Head of caudate nucleus (tissue), 42 donors: ENCODE measurements around the gene PCLO.

ENCODE experiments used
- DNase-seq, 42 donors: peaks; one replicate each; pipeline versions ENCODE4 v3.0.0 to v3.0.0-alpha.2; 2020 to 2021; ENCODE audit warnings: mixed read lengths in 7 of 42
- intact Hi-C: fragments of 100-400 bp; cut with DNase I; formaldehyde crosslinking; loops from one replicate; pipeline ENCODE4 v1.15.0; 2022

Gene PCLO

DNA sequence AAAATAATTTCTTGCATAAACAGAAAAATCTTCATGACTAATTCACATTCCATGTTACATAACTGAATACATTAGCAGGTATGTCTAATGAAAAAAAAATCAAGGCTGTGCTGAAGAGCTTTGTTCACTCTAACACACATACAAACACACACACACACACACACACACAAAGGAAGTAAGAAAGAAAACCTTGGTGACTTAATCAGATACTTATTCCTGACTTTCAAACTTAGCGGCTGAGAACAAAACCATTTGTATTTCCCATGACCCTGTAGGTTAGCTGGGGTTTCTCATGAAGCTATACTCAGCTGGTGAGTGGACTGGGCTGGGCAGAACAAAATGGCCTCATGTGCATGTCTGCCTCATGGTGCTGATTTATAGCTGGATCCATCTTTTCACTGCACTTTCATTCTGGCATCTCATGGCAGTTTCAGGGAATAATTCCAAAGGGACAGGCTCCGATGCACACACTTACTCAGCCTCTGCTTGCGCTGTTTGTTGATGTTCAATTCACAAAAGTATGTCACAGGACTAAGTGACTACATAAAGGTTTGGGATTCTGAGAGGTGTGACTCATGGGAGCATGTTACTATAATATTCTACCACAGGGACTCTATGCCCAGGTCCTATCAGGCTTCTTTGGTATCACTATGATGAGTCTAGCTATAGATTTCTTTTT, 161.2 kb downstream of the PCLO start:
- intact Hi-C loops = no loop called here
- no peak for DNase-seq

DNA sequence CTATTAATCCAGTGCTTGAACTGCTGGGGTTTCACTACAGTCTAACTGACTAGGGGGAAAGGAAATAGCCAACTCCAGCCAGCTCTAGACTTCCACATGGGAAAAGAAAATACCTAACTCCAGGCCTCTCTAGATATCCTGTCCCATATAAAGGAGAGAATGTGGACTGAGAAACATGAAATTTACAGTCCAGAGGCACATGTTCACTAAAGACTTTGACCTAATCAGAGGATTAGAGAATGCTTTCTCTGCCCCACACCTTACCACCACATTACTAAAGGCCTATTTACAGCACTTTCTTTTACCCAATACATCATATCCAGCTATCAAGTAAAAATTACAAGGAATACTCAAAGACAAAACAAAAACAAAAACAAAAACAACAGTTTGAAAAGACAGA, 164.2 kb downstream of the PCLO start:
- intact Hi-C loops = no loop called here
- DNase-seq = no peak

DNA sequence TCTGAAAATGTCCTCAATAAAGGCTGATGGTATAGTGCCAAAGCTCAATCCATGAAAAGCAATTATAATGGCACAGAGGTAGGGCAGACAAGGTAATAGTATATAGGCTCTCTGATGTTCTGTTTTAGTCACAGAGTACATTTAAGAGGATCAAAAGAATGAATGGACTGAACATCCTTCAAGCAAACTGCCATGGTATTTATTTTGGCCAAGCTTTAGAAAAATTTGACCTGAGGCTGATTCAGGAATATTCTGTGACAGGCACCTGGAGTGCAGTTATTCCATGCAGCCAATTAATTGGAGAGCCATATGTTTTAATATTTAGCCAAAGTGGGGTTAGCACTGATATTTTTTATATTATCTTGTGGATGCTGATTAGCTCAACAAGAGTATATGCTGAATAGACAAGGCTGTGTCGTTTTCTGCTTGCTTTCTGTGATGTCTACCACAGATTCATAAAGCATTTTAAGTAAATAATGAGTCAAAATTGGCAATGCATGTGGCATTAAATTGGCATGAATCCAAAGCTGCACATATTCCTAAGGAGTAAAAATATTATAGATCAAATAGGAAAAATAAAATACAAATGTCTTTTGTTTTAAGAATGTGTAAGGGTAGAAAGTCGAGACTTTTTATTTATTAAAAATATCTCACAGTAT, 177.4 kb downstream of the PCLO start:
- intact Hi-C loops = no loop called here
- DNase-seq = no peak

DNA sequence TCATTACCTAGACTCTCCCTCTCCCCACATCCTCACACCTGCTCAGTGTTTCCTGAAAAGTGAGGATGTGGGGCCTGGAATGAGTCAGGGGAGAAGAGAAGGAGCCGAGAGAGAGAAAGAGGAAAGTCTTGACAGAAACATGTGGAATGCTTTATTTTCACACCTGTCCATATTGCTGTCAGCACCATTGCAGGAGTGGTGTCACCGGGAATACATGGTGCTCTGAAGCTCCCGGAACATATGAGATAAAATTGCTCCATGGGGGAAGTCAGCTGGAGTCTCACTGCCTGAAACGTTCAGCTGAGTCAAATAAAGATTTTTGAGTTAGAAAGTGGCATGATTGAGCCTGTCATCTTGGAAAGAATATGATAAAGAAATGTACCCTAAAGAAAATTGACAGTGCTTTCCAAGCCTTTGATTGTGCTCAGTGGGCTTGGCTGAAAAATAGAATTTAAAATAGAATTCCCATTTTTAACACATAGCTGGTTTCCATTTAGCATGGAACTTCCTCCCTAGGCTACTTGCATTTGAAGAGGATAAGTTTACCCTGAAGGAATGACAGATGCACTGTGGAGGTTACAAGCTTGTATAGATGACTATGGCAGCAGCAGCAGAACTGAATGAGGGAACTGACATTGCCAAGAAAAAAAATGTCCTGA, 182.4 kb downstream of the PCLO start:
- intact Hi-C loops = no loop called here
- DNase-seq = no peak

DNA sequence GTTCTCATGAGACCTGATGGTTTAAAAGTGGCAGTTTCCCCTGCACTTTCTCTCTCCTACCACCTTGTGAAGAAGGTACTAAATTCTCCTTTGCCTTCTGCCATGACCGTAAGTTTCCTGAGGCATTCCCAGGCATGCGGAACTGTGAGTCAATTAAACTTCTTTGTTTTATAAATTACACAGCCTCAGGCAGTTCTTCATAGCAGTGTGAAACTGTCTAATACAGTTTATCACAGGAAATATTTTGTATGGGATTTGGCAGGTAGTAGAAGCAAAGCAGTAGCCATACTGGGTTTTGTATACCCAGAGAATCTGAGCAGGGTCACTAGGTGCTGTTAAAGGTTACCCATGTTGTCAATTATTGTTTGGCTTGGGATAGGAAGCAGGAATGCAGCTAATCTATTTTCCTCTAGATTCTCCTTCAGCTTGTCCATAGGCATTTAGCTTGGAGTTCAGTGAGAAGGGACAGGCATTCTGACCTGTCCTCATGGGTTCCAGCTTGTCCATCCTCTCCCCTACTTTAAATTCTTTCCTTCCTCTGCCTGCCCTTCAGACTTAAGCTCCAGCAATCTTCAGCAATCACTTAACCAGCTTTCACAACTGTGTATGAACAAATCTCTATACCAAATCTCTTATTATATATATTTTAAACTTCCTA, 186.7 kb downstream of the PCLO start:
- DNase-seq = no peak
- intact Hi-C loops = no loop called here

DNA sequence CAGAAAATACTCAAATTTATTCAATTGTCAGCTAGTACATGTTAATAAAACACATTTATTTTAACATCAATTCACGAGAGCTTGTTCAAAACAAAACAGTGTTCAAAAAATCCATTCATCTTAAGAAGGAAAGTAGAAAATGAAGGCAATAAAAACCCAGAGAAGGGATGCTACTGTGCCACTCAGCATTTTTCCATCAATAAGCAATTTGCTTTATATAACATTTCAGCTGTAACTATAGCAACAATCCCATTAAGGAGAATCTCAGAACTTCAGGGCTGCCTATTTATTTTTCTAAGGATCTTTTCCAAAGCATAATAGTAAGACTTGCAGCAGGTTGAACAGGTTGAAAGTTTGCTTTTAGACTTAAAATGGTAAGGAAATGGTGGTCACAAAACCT, 190.5 kb downstream of the PCLO start:
- DNase-seq = no peak
- intact Hi-C loops = no loop called here

DNA sequence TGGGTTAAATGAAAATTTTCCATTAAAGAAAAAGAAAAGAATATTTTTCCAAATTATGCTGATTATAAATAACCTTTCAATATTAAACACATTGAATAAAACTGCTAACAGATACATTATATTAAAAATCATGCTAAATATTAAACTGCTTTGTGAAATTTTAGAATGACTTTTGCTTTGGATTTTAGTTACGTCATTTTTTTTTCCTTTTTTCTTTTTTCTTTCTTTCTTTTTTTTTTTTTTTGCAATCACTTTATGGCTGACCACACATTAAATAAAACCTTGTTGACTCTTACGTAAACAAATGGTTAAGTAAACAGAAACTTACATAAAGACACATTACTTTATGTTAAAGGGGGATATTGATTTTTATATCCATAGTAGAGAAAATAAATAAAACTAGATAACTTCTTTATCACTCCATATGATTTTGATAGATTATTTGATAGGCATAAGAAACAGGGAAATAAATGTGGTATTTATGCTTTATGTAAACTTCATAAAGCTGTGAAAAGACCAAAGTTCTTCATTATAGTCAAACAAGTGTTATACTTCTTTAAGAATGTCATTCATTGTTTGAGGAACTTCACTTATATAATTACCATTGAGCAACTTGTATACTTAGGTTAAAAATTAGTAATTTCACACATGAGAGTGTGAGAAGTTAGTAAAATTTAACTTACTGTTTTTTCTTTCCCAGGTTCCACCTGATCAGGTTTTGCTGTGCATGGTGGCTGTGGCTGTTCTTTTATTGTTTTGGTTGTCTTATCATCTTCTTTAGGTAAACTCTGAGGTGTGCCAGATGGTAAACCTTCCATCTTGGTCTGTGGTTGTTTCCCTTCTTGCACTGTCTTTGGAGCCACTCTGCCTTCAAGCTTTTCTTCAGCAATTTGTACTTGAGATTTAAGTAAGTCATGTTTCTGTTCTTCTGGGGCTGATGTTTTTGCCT, 197.3 kb downstream of the PCLO start:
- DNase-seq = no peak
- intact Hi-C loops = no loop called here

DNA sequence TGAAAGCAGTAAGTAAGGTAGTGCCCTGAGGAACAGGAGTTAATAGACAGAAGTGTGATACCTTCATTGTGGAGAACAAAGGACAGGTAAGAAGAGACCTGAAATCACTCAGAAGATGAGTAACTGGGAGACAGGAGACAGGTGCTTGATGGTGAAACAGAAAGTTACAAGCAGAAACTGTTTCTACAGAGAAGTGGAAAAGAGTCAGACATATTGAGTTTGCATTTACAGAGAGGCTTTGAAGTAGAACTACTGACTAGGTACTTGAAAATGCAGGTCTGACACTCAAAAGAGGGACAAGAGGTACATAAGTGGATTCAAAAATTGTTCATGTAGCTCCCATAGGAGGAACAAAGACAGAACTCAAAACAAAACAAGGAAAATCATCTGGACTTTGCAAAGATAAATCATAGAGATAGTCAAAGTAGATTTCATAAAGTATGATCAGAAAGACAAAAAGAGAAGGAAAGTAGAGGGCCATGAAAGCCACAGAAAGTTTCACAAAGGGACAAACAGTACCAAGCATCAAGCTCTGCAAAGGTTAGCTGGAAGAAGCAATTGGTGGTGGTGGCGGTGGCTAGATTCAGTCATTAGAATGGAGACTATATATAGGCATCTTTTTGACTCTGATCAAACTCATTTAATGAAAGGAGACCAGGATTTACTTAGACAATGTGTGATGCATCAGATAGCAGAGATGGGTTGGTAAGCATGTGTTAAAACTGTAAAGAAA, 198.4 kb downstream of the PCLO start:
- no peak for DNase-seq
- intact Hi-C loops = no loop called here

DNA sequence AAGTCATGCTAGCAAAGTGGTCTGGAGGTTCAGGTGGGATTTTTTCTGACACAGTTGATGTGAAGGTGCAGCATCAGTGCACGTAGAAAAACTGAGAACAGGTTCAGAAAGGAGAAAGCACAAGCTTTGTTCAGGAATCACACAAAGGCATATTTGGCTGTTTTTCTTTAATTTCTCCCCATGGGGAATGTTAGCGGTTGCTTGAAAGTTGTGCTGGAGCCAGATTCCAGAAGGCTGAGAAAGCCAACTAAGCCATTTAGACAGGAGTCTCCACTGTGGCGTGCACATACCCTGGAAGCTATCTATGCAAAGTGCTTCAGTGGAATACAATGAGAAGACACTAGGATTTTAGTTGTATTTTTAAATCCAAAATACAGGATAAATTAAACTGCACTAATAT, 201.4 kb downstream of the PCLO start:
- no peak for DNase-seq
- intact Hi-C loops = no loop called here

DNA sequence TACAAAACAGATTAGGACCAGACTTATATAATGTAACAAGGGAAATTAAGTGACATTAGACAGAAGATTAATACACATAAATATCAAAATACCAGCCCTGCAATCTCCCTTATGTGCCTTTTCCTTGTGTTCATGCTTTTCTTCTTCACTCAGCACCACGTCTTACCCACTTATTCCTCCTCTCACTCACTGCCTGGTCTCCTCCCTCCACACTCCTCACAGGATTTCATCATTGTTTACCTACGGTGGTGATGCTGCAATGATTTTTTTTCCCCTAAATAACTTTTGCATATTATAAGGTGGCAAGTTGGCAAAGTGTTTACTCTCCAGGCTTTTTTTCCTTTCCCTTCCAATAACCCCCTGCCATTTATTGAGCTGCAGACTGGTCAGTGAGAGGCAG, 203.2 kb downstream of the PCLO start:
- DNase-seq = no peak
- intact Hi-C loops = no loop called here

DNA sequence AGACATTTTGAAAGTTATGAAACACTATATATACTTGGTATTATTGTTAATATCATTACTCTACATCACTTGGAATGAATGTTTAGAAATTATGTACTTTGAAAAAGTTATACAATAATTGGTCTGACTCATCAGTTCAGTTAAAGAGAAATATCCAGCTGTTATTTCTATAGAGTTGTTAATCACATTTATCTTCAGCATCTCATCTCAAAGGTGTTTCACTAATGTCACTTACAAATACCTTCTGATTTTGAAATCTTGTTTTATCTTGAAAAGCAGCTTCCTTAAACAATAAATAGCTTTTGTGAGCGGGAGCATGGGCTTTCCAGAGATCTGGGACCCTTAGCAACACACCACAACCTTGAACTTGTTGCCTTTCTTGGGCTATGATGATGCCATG, 205.2 kb downstream of the PCLO start:
- intact Hi-C loops = no loop called here
- no peak for DNase-seq

DNA sequence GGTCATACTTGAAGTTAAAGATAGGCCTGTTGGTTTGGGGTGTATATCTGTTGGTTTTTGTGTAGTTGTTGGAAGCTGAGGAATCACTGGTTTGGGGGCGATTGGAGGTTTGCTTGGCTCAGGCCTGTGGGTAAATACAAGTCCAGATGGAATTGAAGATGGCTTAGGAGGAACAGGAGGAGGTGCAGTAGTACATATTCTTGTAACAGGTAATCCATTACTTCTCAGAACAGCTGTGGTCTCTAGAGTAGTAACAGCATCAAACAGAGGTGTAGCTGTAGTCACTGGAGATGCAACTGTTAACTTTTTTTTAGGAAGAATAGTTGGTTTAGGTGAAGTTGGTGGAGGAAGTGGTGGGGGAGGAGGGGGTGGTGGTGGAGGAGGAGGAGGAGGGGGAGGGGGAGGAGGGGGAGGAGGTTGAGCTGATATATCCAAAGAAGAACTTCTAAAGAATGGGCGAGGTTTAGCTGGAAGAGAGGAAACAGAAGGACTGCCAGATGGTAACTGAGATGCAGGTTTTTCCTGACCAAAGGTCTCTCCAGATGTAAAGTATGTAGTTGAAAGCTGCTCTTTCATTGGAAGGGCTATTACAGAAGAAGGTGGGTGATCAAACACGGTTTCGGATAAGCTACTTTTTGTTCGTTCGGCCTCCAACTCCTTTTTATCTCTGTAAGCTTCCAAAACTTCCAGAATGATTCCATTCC, 209.2 kb downstream of the PCLO start:
- intact Hi-C loops = no loop called here
- DNase-seq = no peak

DNA sequence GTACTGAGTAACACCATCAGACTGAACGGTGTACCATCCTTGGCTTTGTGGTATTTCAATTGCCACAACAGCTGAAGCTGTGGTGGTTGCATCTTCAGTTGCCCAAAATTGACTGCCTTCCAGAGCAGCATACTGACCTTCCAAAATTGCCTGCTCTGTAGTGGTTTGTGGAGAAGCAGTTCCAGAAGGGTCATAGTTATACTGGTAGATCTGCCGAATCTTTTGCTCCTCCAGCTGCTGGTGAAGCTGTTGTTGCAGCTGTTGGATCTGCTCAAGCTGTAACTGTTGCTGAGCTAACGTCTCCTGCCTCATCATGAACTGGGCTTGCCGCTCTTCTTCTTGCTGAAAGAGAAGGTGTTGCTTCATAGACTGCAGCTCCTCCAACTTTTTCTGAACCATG, 212.2 kb downstream of the PCLO start:
- intact Hi-C loops = no loop called here
- no peak for DNase-seq

DNA sequence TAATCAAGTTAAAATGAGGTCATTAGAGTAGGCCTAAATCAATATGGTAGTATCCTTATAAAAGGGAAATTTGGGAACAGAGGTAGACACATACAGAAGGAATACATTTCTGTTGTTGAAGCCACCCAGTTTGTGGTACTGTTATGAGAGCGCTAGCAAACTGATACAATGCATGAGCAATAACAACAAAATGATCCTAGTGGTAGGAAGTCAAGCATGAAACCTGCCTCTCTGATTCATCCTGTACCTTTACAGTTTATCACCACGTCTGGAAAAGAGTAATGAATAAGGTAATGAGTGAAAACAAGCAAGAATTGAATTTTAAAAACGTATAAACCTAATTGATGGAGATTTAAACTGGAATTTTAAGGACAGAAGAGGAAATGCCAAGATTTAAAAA, 217.2 kb downstream of the PCLO start:
- no peak for DNase-seq
- intact Hi-C loops = no loop called here

DNA sequence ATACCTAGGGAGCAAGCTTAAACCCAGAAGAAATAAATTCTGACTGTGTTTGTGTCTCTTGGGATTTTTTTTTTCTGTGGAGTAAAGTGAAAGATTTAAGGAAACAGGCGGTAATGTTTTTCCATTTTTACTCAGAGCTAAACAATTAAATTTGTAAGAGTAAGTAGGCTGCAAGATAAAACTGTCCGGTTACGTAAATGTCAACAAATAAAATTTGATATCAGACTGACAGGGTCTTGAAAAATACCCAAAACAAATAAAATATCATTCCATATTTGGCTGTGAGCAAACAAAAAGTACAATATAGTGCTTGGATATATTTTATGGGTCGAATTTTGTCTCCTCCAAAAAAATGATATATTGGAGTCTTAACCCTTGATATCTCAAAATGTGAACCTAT, 217.6 kb downstream of the PCLO start:
- intact Hi-C loops = no loop called here
- no peak for DNase-seq

DNA sequence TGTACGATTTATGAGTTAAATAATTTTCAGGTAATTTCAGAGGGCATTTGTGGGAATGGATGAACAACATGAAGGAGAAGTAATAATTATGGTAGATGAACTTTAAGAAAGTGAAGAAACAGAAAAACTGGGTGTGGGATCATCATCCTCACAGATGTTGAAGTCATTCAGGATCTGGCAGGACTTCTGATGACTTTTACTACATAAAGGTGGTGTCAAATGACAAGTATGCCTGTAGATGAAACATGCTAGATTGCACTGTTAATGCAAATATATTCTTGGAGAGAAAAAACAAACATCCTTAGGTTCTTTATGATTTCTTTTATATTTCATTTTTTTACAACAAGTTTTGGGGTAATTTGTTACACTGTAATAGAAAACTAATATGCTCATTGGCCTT, 230.2 kb downstream of the PCLO start:
- no peak for DNase-seq

DNA sequence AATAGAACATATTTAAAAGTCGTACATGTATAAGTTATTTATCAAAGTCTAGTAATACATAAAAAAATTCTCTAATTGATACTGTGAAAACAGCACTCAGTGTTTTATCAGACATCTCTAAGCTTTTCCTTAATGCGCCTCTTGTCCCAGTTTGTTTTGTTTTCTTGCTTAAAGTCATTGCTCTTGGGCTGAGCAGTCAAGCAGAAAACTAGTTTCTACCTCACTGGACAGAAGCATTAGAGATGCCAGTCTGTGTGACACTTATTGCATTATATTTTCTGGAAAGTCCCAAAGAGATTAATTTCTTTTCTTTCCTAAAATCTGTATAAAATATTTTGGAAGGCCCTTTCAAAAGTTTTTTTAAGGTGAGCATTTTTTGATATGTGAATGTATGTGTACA, 236.2 kb downstream of the PCLO start:
- DNase-seq = no peak

More for the DNA sequence above, 230.2 kb downstream of the PCLO start:
- intact Hi-C loops = no loop called here

DNA sequence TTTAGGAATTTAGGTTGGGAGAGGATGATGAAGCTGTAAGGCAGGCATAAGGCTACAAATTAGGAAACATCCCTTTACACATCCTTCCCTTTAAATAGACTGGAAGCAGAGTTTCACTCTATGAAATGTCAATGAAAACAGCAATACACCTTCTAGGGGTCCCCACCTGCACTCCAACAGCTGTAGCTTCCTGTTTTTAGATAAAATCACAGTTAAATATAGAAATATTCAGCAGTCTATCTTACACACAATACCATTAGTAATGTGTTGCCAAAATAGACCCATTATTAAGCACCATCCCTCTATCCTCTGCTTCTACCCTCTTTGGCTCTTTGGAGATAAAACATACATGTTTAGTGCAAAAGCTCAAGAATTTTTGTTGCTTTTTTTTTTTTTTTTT, 237.4 kb downstream of the PCLO start:
- DNase-seq = no peak
- intact Hi-C loops = no loop called here

More for the DNA sequence above, 236.2 kb downstream of the PCLO start:
- intact Hi-C loops = no loop called here
